Measurements from ENCODE around the gene AMPD2. TPM values are rescaled to one million over a fixed set of nuclear protein-coding genes. Genes with fewer than 3 reads are reported as not detected.

AMPD2 gene
- total and polyA plus RNA-seq, 2 of the 8 experiments (the other 6 are each of a cell fraction or from before 2014, with no cell fraction given): 37.2 to 67.7 TPM

GRCh38 chr1:109625176-109625575, 5.5 kb downstream of the AMPD2 start (continued):
- TF ChIP-seq CREB1 (IDR thresholded peaks at IDR 0.05) (no peak), RXRA (IDR thresholded peaks at IDR 0.05; ENCODE audit: insufficient read depth, low read depth, low read length) (no peak), HDAC2 (IDR thresholded peaks at IDR 0.05; ENCODE audit: borderline replicate concordance in 1 of 2, low read depth in 2 of 2, low read length in 2 of 2) (no peak), BACH1 (IDR thresholded peaks at IDR 0.05; ENCODE audit: low read length) (no peak), KDM1A (IDR thresholded peaks at IDR 0.05; ENCODE audit: borderline replicate concordance, low read length) (no peak), EGR1 (IDR thresholded peaks at IDR 0.05; ENCODE audit: borderline replicate concordance, low read depth, low read length) (no peak), CEBPB (IDR thresholded peaks at IDR 0.05; ENCODE audit: low read depth, low read length) (no peak)

Data from H1 (cell line).